Dendritic cell treated with granulocyte-macrophage colony-stimulating factor and Interleukin-4, amounts not matched to agents 40 ng/mL and 50 ng/mL, for 4 days (primary cell): ENCODE measurements around the gene STX16.
A peak's percentile ranks its signal among the peaks of the same experiment; 100 is the strongest.

Source experiments
- H3K27ac Mint-ChIP-seq: one replicate; pipeline ENCODE4 v1.8.0; 2022; ENCODE audit warnings: mild to moderate bottlenecking, mixed read lengths
- H3K27me3 Mint-ChIP-seq: one replicate; pipeline ENCODE4 v1.8.0; 2022; ENCODE audit warnings: mild to moderate bottlenecking, mixed read lengths
- H3K36me3 Mint-ChIP-seq: one replicate; pipeline ENCODE4 v1.8.0; 2022; ENCODE audit warnings: low read depth, mixed read lengths
- H3K4me1 Mint-ChIP-seq: one replicate; pipeline ENCODE4 v1.8.0; 2022; ENCODE audit warnings: low read depth, mixed read lengths
- H3K4me3 Mint-ChIP-seq: one replicate; pipeline ENCODE4 v1.8.0; 2022; ENCODE audit warnings: mild to moderate bottlenecking, moderate library complexity, mixed read lengths
- H3K9me3 Mint-ChIP-seq: one replicate; pipeline ENCODE4 v1.8.0; 2022; ENCODE audit warnings: mixed read lengths
- intact Hi-C: fragments of 100-400 bp; cut with micrococcal nuclease; formaldehyde crosslinking; loops from one replicate; pipeline ENCODE4 v1.15.0; 2022

STX16 gene

GRCh38 chr20:58649288-58650180 lies 1.5 kb upstream of the STX16 start:
- H3K27me3 Mint-ChIP-seq = peaks cover 14% of the 10 kb centered on the region
- H3K27ac Mint-ChIP-seq = peak overlapping the region; percentile 76
- no peaks in the 10 kb centered on the region for H3K9me3 Mint-ChIP-seq
- H3K4me1 Mint-ChIP-seq = peaks cover 29% of the 10 kb centered on the region
- intact Hi-C loops = loop anchor here (2.0 to 5.0 kb wide), 5 partner anchors 203 to 412 kb away; partner anchors contain the start of genes ATP5F1E, GNAS, GNAS-AS1 and RAB22A
- peak overlapping the region; percentile 76 for H3K4me3 Mint-ChIP-seq
- H3K36me3 Mint-ChIP-seq = peaks cover 20% of the 10 kb centered on the region

GRCh38 chr20:58650181-58650775 lies 805 bp upstream of the STX16 start:
- peaks cover 29% of the 10 kb centered on the region for H3K4me1 Mint-ChIP-seq

GRCh38 chr20:58651559-58651945 lies 469 bp downstream of the STX16 start:
- peaks cover 11% of the 10 kb centered on the region for H3K27me3 Mint-ChIP-seq

More at GRCh38 chr20:58650181-58650775, 805 bp upstream of the STX16 start:
- H3K27me3 Mint-ChIP-seq = peaks cover 14% of the 10 kb centered on the region
- intact Hi-C loops = loop anchor here (2.0 to 5.0 kb wide), 4 partner anchors 241 to 413 kb away; partner anchors contain the start of genes ATP5F1E and RAB22A
- H3K36me3 Mint-ChIP-seq = peaks cover 20% of the 10 kb centered on the region
- H3K27ac Mint-ChIP-seq = peak overlapping the region; percentile 99
- peak overlapping the region; percentile 96 for H3K4me3 Mint-ChIP-seq
- no peaks in the 10 kb centered on the region for H3K9me3 Mint-ChIP-seq

GRCh38 chr20:58651946-58652605 lies 993 bp downstream of the STX16 start:
- intact Hi-C loops = loop anchor here (1.0 to 5.0 kb wide), 5 partner anchors 40 to 415 kb away; partner anchors contain the start of genes ATP5F1E, NPEPL1 and RAB22A
- peaks cover 9% of the 10 kb centered on the region for H3K27me3 Mint-ChIP-seq
- no peaks in the 10 kb centered on the region for H3K9me3 Mint-ChIP-seq
- peak overlapping the region; percentile 96 for H3K4me3 Mint-ChIP-seq
- peaks cover 34% of the 10 kb centered on the region for H3K36me3 Mint-ChIP-seq
- H3K27ac Mint-ChIP-seq = peak overlapping the region; percentile 99
- peaks cover 39% of the 10 kb centered on the region for H3K4me1 Mint-ChIP-seq

More at GRCh38 chr20:58651559-58651945, 469 bp downstream of the STX16 start:
- Mint-ChIP-seq H3K36me3 (peaks cover 28% of the 10 kb centered on the region), H3K4me1 (peaks cover 34% of the 10 kb centered on the region), H3K4me3 (peak overlapping the region; percentile 96), H3K27ac (peak overlapping the region; percentile 99), H3K9me3 (no peaks in the 10 kb centered on the region)
- intact Hi-C loops = loop anchor here (1.0 to 5.0 kb wide), 5 partner anchors 41 to 414 kb away; partner anchors contain the start of genes ATP5F1E, NPEPL1 and RAB22A

GRCh38 chr20:58652606-58653294 lies 1.7 kb downstream of the STX16 start:
- H3K27ac Mint-ChIP-seq = peak overlapping the region; percentile 99
- peak overlapping the region; percentile 96 for H3K4me3 Mint-ChIP-seq
- peaks cover 45% of the 10 kb centered on the region for H3K4me1 Mint-ChIP-seq
- H3K27me3 Mint-ChIP-seq = peaks cover 9% of the 10 kb centered on the region
- no peaks in the 10 kb centered on the region for H3K9me3 Mint-ChIP-seq
- intact Hi-C loops = loop anchor here (5.0 kb wide), 3 partner anchors 345 to 415 kb away; partner anchors contain the start of genes ATP5F1E and RAB22A
- peaks cover 35% of the 10 kb centered on the region for H3K36me3 Mint-ChIP-seq

GRCh38 chr20:58654337-58654736 lies 3.3 kb downstream of the STX16 start:
- H3K27ac Mint-ChIP-seq = no peak overlapping the region
- no peaks in the 10 kb centered on the region for H3K27me3 Mint-ChIP-seq
- no peak overlapping the region for H3K4me3 Mint-ChIP-seq
- peaks cover 43% of the 10 kb centered on the region for H3K36me3 Mint-ChIP-seq
- intact Hi-C loops = loop anchor here (5.0 kb wide), 3 partner anchors 347 to 417 kb away; partner anchors contain the start of genes ATP5F1E and RAB22A
- no peaks in the 10 kb centered on the region for H3K9me3 Mint-ChIP-seq
- H3K4me1 Mint-ChIP-seq = peaks cover 47% of the 10 kb centered on the region

GRCh38 chr20:58655328-58656107 lies 4.4 kb downstream of the STX16 start:
- intact Hi-C loops = no loop called here
- no peaks in the 10 kb centered on the region for H3K27me3 Mint-ChIP-seq
- no peaks in the 10 kb centered on the region for H3K9me3 Mint-ChIP-seq
- H3K27ac Mint-ChIP-seq = no peak overlapping the region
- peaks cover 53% of the 10 kb centered on the region for H3K36me3 Mint-ChIP-seq
- H3K4me3 Mint-ChIP-seq = no peak overlapping the region
- H3K4me1 Mint-ChIP-seq = peaks cover 55% of the 10 kb centered on the region

GRCh38 chr20:58656831-58657230 lies 5.7 kb downstream of the STX16 start:
- Mint-ChIP-seq H3K4me3 (no peak overlapping the region), H3K27me3 (no peaks in the 10 kb centered on the region), H3K27ac (no peak overlapping the region), H3K9me3 (no peaks in the 10 kb centered on the region), H3K4me1 (peaks cover 54% of the 10 kb centered on the region), H3K36me3 (peaks cover 52% of the 10 kb centered on the region)
- intact Hi-C loops = no loop called here

GRCh38 chr20:58657262-58657661 lies 6.2 kb downstream of the STX16 start:
- H3K27ac Mint-ChIP-seq = no peak overlapping the region
- intact Hi-C loops = no loop called here
- peaks cover 54% of the 10 kb centered on the region for H3K36me3 Mint-ChIP-seq
- peaks cover 57% of the 10 kb centered on the region for H3K4me1 Mint-ChIP-seq
- no peak overlapping the region for H3K4me3 Mint-ChIP-seq
- no peaks in the 10 kb centered on the region for H3K9me3 Mint-ChIP-seq
- no peaks in the 10 kb centered on the region for H3K27me3 Mint-ChIP-seq

- no peak overlapping the region for H3K27ac Mint-ChIP-seq
- intact Hi-C loops = no loop called here
- H3K9me3 Mint-ChIP-seq = no peaks in the 10 kb centered on the region
- peaks cover 54% of the 10 kb centered on the region for H3K4me1 Mint-ChIP-seq
- no peak overlapping the region for H3K4me3 Mint-ChIP-seq
- H3K36me3 Mint-ChIP-seq = peaks cover 53% of the 10 kb centered on the region
- H3K27me3 Mint-ChIP-seq = no peaks in the 10 kb centered on the region
Measured at GRCh38 chr20:58657986-58658385, 6.9 kb downstream of the STX16 start.

- Mint-ChIP-seq H3K9me3 (no peaks in the 10 kb centered on the region), H3K4me1 (peaks cover 49% of the 10 kb centered on the region), H3K4me3 (no peak overlapping the region), H3K27me3 (no peaks in the 10 kb centered on the region), H3K36me3 (peaks cover 60% of the 10 kb centered on the region), H3K27ac (no peak overlapping the region)
- intact Hi-C loops = no loop called here
Measured at GRCh38 chr20:58658760-58659159, 7.7 kb downstream of the STX16 start.

- no peak overlapping the region for H3K4me3 Mint-ChIP-seq
- no peaks in the 10 kb centered on the region for H3K9me3 Mint-ChIP-seq
- peaks cover 63% of the 10 kb centered on the region for H3K36me3 Mint-ChIP-seq
- H3K27ac Mint-ChIP-seq = no peak overlapping the region
- no peaks in the 10 kb centered on the region for H3K27me3 Mint-ChIP-seq
- intact Hi-C loops = no loop called here
- peaks cover 49% of the 10 kb centered on the region for H3K4me1 Mint-ChIP-seq
Measured at GRCh38 chr20:58659841-58660240, 8.8 kb downstream of the STX16 start.
